Measurements from ENCODE around the gene ANKRD33.

- TF ChIP-seq POLR2A (IDR thresholded peaks at IDR 0.05; ENCODE audit: low read length) (no peak), GATA1 (IDR thresholded peaks at IDR 0.05; ENCODE audit: low read depth, low read length) (no peak)
These were observed 32.1 kb downstream of the ANKRD33 start for GRCh38 chr12:51920046-51920445.

All from erythroblast (primary cell).